ENCODE data around the gene FOXN3. TPM values are rescaled to one million over a fixed set of nuclear protein-coding genes. Genes with fewer than 3 reads are reported as not detected.

The FOXN3 gene
- total RNA-seq, 1 experiment from 2014 or later, result 8.8 TPM

- intact Hi-C loops (cut with micrococcal nuclease; ENCODE audit: unreplicated experiment) (no loop called here), in situ Hi-C loops (cut with HindIII; ENCODE audit: low pct_unique_long_range_greater_than_20kb, low sequenced_read_pairs) (no loop called here)
- Histone ChIP-seq H3K4me1 (ENCODE audit: control insufficient read depth, insufficient read depth, low read length) (no peaks in the 10 kb centered on the region; the same call in 1 of the 2 replicates), H3K4me3 (ENCODE audit: low read depth in 2 of 2, low read length in 2 of 2) (no peak overlapping the region), H3K27ac (ENCODE audit: low read length) (no peak overlapping the region), H3K36me3 (ENCODE audit: control insufficient read depth, insufficient read depth, low read length) (no peaks in the 10 kb centered on the region), H3K27me3 (ENCODE audit: control insufficient read depth, insufficient read depth, low read length) (no peaks in the 10 kb centered on the region), H3K9me3 (ENCODE audit: control insufficient read depth, insufficient read depth, low read depth, low read length) (no peaks in the 10 kb centered on the region)
- ChIA-PET CTCF (no interaction called here), POLR2A (no interaction called here)
- TF ChIP-seq POLR2AphosphoS5 (IDR thresholded peaks at IDR 0.05; ENCODE audit: low read depth, low read length), result no peak
- ATAC-seq (no peak), DNase-seq (ENCODE audit: low read depth, low spot score) (no peak)
- no TSS peak for BruUV-seq (replicated peaks)
These were observed 60.5 kb downstream of the FOXN3 start for GRCh38 chr14:89356496-89356895.

GRCh38 chr14:89353766-89354113 is 63.3 kb downstream of the FOXN3 start:
- no peaks in the 10 kb centered on the region for H3K9me3 ChIP-seq (ENCODE audit: control insufficient read depth, insufficient read depth, low read depth, low read length)
- no peak overlapping the region for H3K27ac ChIP-seq (ENCODE audit: low read length)
- H3K36me3 ChIP-seq (ENCODE audit: control insufficient read depth, insufficient read depth, low read length), result no peaks in the 10 kb centered on the region
- in situ Hi-C loops (cut with HindIII; ENCODE audit: low pct_unique_long_range_greater_than_20kb, low sequenced_read_pairs) (no loop called here), intact Hi-C loops (cut with micrococcal nuclease; ENCODE audit: unreplicated experiment) (no loop called here)
- H3K4me3 ChIP-seq (ENCODE audit: low read depth in 2 of 2, low read length in 2 of 2), result no peak overlapping the region
- DNase-seq (ENCODE audit: low read depth, low spot score) (no peak), ATAC-seq (no peak)
- TF ChIP-seq CTCF (IDR thresholded peaks at IDR 0.05) (no peak), REST (IDR thresholded peaks at IDR 0.05; ENCODE audit: insufficient read depth in 1 of 2, low read depth in 2 of 2, low read length in 1 of 2) (no peak), SIN3A (IDR thresholded peaks at IDR 0.05; ENCODE audit: borderline replicate concordance, insufficient read depth, low read depth, low read length) (no peak), TCF7L2 (IDR thresholded peaks at IDR 0.05; ENCODE audit: low read depth, low read length) (no peak), POLR2AphosphoS5 (IDR thresholded peaks at IDR 0.05; ENCODE audit: low read depth, low read length) (no peak)
- POLR2A ChIA-PET, result interaction anchor here (0.7 kb wide), 1 partner anchor 384 kb away, joined by 3 read pairs; no protein-coding TSS in a partner anchor
- BruUV-seq (replicated peaks), result no TSS peak
- CTCF ChIA-PET, result no interaction called here
- H3K4me1 ChIP-seq (ENCODE audit: control insufficient read depth, insufficient read depth, low read length), result no peaks in the 10 kb centered on the region; the same call in 1 of the 2 replicates
- H3K27me3 ChIP-seq (ENCODE audit: control insufficient read depth, insufficient read depth, low read length), result no peaks in the 10 kb centered on the region

- Histone ChIP-seq H3K27ac (ENCODE audit: low read length) (no peak overlapping the region), H3K27me3 (ENCODE audit: control insufficient read depth, insufficient read depth, low read length) (no peaks in the 10 kb centered on the region), H3K9me3 (ENCODE audit: control insufficient read depth, insufficient read depth, low read depth, low read length) (no peaks in the 10 kb centered on the region), H3K4me1 (ENCODE audit: control insufficient read depth, insufficient read depth, low read length) (no peaks in the 10 kb centered on the region; the same call in 1 of the 2 replicates), H3K4me3 (ENCODE audit: low read depth in 2 of 2, low read length in 2 of 2) (no peak overlapping the region), H3K36me3 (ENCODE audit: control insufficient read depth, insufficient read depth, low read length) (no peaks in the 10 kb centered on the region)
- in situ Hi-C loops (cut with HindIII; ENCODE audit: low pct_unique_long_range_greater_than_20kb, low sequenced_read_pairs) (no loop called here), intact Hi-C loops (cut with micrococcal nuclease; ENCODE audit: unreplicated experiment) (no loop called here)
- no peak for DNase-seq (ENCODE audit: low read depth, low spot score)
- ATAC-seq, result no peak
- POLR2A ChIA-PET, result interaction anchor here (0.7 kb wide), 1 partner anchor 384 kb away, joined by 3 read pairs; no protein-coding TSS in a partner anchor
- no TSS peak for BruUV-seq (replicated peaks)
- CTCF ChIA-PET, result no interaction called here
- TF ChIP-seq REST (IDR thresholded peaks at IDR 0.05; ENCODE audit: insufficient read depth in 1 of 2, low read depth in 2 of 2, low read length in 1 of 2) (no peak), TCF7L2 (IDR thresholded peaks at IDR 0.05; ENCODE audit: low read depth, low read length) (no peak), SIN3A (IDR thresholded peaks at IDR 0.05; ENCODE audit: borderline replicate concordance, insufficient read depth, low read depth, low read length) (no peak), CTCF (IDR thresholded peaks at IDR 0.05) (no peak), POLR2AphosphoS5 (IDR thresholded peaks at IDR 0.05; ENCODE audit: low read depth, low read length) (no peak)
These were observed 63.9 kb downstream of the FOXN3 start for GRCh38 chr14:89352976-89353765.
